ENCODE results near the gene NYNRIN. TPM values are rescaled to one million over a fixed set of nuclear protein-coding genes. Genes with fewer than 3 reads are reported as not detected.

NYNRIN gene
- total RNA-seq, 1 donor from 2014 or later: 6.0 TPM

- Histone ChIP-seq H3K36me3 (ENCODE audit: control insufficient read depth, insufficient read depth, low read length) (no peaks in the 10 kb centered on the region), H3K27me3 (ENCODE audit: control insufficient read depth, insufficient read depth, low read length) (no peaks in the 10 kb centered on the region), H3K4me3 (ENCODE audit: low read depth, low read length) (no peak overlapping the region)
- no peak for DNase-seq (ENCODE audit: low read depth)
- no peak for TF ChIP-seq CTCF (IDR thresholded peaks at IDR 0.05; ENCODE audit: insufficient read depth, low read length, poor library complexity, severe bottlenecking)
Observed at GRCh38 chr14:24458736-24459135, 59.9 kb downstream of the NYNRIN start.

- Histone ChIP-seq H3K4me3 (ENCODE audit: low read depth, low read length) (no peak overlapping the region), H3K36me3 (ENCODE audit: control insufficient read depth, insufficient read depth, low read length) (no peaks in the 10 kb centered on the region), H3K27me3 (ENCODE audit: control insufficient read depth, insufficient read depth, low read length) (no peaks in the 10 kb centered on the region)
- TF ChIP-seq CTCF (IDR thresholded peaks at IDR 0.05; ENCODE audit: insufficient read depth, low read length, poor library complexity, severe bottlenecking): no peak
- DNase-seq (ENCODE audit: low read depth): no peak
Observed at GRCh38 chr14:24459331-24459730, 60.5 kb downstream of the NYNRIN start.

DNA sequence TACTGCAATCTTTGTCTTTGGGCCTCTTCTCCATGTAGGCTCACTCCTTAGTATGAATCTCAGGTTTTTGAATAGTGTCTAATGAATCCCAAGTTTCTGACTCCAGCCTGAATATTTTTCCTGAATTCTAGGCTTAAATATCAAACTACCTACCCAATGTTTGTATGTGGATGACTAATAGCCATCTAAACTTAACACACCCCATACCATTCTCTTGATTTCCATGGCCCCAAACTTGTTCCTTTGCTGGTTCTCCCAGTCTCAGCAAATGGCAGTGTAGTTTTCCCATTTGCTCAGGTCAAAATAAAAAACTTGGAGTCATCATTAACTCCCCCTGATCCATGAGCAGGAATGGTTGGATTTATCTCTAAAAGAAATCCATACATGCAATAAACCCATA lies 62.5 kb downstream of the NYNRIN start:
- Histone ChIP-seq H3K4me3 (ENCODE audit: low read depth, low read length) (no peak overlapping the region), H3K27me3 (ENCODE audit: control insufficient read depth, insufficient read depth, low read length) (no peaks in the 10 kb centered on the region), H3K36me3 (ENCODE audit: control insufficient read depth, insufficient read depth, low read length) (no peaks in the 10 kb centered on the region)
- no peak for DNase-seq (ENCODE audit: low read depth)
- TF ChIP-seq CTCF (IDR thresholded peaks at IDR 0.05; ENCODE audit: insufficient read depth, low read length, poor library complexity, severe bottlenecking): no peak

DNA sequence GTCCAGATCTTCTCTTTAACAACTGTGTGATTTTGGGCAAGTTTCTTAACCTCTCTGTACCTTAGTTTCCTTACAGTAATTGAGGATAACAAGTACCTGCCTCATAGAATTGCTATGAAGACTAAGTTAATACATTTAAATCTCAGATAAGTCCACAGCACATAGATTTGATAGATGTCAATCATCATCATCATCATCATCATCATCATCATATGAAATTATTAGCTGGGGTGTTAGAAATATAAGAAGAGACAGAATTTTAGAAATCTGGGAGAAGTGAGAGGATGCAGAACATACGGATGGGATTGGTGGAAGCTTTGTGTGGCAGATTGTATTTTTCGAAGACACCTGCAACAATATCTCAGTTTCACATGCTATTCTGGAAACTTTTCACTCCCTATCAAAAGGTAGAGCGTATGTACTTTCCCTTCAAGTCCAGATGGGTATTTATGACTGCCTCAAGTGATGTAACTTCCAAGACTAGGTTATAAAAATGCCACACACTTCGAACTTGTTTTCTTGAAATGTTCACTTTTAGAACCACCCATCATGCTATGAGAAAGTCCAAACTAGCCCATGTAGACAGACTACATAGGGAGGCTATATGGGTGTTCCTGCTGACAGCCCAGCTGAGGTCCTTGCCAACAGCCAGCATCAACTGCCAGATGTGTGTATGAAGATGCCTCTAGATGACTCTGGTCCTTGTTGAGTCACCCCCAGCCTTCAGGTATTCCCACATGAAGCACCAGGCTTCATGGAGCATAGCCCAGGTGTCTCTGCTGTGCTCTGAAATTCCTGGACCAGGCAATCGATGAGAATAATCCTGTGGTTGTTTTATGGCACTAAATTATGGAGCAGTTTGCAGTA lies 64.4 kb downstream of the NYNRIN start:
- H3K36me3 ChIP-seq (ENCODE audit: control insufficient read depth, insufficient read depth, low read length): no peaks in the 10 kb centered on the region
- no peak overlapping the region for H3K4me3 ChIP-seq (ENCODE audit: low read depth, low read length)
- no peak for TF ChIP-seq CTCF (IDR thresholded peaks at IDR 0.05; ENCODE audit: insufficient read depth, low read length, poor library complexity, severe bottlenecking)
- H3K27me3 ChIP-seq (ENCODE audit: control insufficient read depth, insufficient read depth, low read length): no peaks in the 10 kb centered on the region
- no peak for DNase-seq (ENCODE audit: low read depth)

DNA sequence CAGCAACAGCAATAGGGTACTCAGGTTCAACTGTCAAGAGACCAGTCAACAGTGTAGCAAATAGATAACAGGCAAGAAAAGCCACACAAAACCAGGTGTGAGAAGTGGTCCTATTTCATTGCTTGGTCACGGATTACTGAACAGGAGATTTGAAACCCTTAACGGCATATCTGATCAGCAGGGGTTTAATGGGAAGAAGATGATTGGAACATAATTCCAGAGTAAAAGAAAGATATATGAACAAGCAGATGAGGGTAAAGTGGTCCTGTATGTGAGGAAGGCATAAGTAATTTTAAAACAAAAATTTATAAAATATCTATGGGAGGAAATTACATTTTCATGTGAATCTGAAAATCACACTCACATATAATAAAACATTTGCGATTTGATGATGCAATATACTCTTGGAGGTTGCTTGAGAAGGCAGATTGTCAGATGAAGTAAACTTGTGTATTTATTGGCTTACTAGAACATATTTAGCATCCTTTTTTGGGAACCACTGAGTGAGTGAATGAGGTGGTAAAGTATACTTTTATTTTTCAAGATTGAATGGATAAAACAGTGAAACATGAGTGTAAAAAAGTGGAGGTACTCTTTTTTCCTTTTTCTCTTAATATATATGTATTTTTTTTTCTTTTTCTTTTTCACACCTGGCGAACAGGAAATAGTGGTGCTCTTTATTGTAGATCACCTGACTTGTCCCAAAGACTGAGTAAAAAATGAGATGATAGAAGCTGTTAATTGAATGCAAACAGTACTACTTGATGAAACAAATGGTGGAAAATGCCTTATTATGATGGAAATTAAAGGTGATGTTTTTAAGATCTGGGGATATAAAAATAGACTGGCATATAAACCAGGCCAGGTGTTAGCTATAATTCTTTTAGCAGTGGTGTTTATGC lies 65.3 kb downstream of the NYNRIN start:
- DNase-seq (ENCODE audit: low read depth): no peak
- Histone ChIP-seq H3K27me3 (ENCODE audit: control insufficient read depth, insufficient read depth, low read length) (no peaks in the 10 kb centered on the region), H3K4me3 (ENCODE audit: low read depth, low read length) (no peak overlapping the region), H3K36me3 (ENCODE audit: control insufficient read depth, insufficient read depth, low read length) (no peaks in the 10 kb centered on the region)
- TF ChIP-seq CTCF (IDR thresholded peaks at IDR 0.05; ENCODE audit: insufficient read depth, low read length, poor library complexity, severe bottlenecking): no peak

All from kidney epithelial cell (primary cell).